GM10266 (cell line): ENCODE data around the gene DENND1C.
"Not testable (repeated sequence)": the region's sequence is repeated elsewhere in the genome, so short reads cannot be mapped to it uniquely, and the experiment has no call there.

Experiments
- DNase-seq: peaks from one replicate; pipeline ENCODE4 v3.0.0; 2012; ENCODE audit errors: extremely low spot score
- CTCF ChIP-seq: IDR thresholded peaks from 2 replicates; pipeline ENCODE4 v1.5.1; 2012; ENCODE audit warnings: mild to moderate bottlenecking, low read depth; ENCODE audit not compliant: control insufficient read depth, insufficient read depth; ENCODE audit errors: missing control alignments

The DENND1C gene

GRCh38 chr19:6516018-6516658 lies 34.6 kb upstream of the DENND1C start:
- DNase-seq: peak; percentile 92
- TF ChIP-seq CTCF: no peak

- TF ChIP-seq CTCF: no peak
Measured at GRCh38 chr19:6514926-6515544, 33.4 kb upstream of the DENND1C start.

GRCh38 chr19:6514089-6514488 lies 32.5 kb upstream of the DENND1C start:
- DNase-seq: no peak
- no peak for TF ChIP-seq CTCF

More at GRCh38 chr19:6514926-6515544, 33.4 kb upstream of the DENND1C start:
- DNase-seq: no peak

- TF ChIP-seq CTCF: no peak
- no peak for DNase-seq
Measured at GRCh38 chr19:6510618-6511017, 29.0 kb upstream of the DENND1C start.

- TF ChIP-seq CTCF: no peak
- DNase-seq: no peak
Measured at GRCh38 chr19:6509118-6509971, 27.8 kb upstream of the DENND1C start.

GRCh38 chr19:6508028-6508771 lies 26.6 kb upstream of the DENND1C start:
- DNase-seq: not testable (repeated sequence)

- TF ChIP-seq CTCF: no peak
Measured at GRCh38 chr19:6503407-6504201, 22.0 kb upstream of the DENND1C start.

More at GRCh38 chr19:6503407-6504201, 22.0 kb upstream of the DENND1C start:
- no peak for DNase-seq
